Stimulated activated CD4-positive, alpha-beta T cell treated with anti-CD3 and anti-CD28 coated beads, Interleukin-15, amount 100 ng/mL, for 1 hour (primary cell): ENCODE measurements around the gene KLHL29.

Experiments
- DNase-seq, 2 donors: peaks; one replicate each; pipeline ENCODE4 v3.0.0-alpha.2; 2020; ENCODE audit warnings: low read depth in 1 of 2, low spot score in 1 of 2

Gene KLHL29

GRCh38 chr2:23669413-23670244 is 284.6 kb downstream of the KLHL29 start:
- DNase-seq: no peak

GRCh38 chr2:23670245-23670592 is 285.2 kb downstream of the KLHL29 start:
- DNase-seq: no peak

- no peak for DNase-seq
Observed at GRCh38 chr2:23673082-23673481, 288.1 kb downstream of the KLHL29 start.

- no peak for DNase-seq
Observed at GRCh38 chr2:23673830-23674679, 289.1 kb downstream of the KLHL29 start.

GRCh38 chr2:23675506-23675905 is 290.5 kb downstream of the KLHL29 start:
- no peak for DNase-seq

- no peak for DNase-seq
Observed at GRCh38 chr2:23677836-23678235, 292.9 kb downstream of the KLHL29 start.

GRCh38 chr2:23679044-23679443 is 294.1 kb downstream of the KLHL29 start:
- DNase-seq: no peak

- DNase-seq: no peak
Observed at GRCh38 chr2:23680951-23681350, 296.0 kb downstream of the KLHL29 start.

- no peak for DNase-seq
Observed at GRCh38 chr2:23681356-23682140, 296.6 kb downstream of the KLHL29 start.

GRCh38 chr2:23682481-23682880 is 297.5 kb downstream of the KLHL29 start:
- no peak for DNase-seq

- no peak for DNase-seq
Observed at GRCh38 chr2:23683001-23683400, 298.0 kb downstream of the KLHL29 start.

GRCh38 chr2:23684395-23685176 is 299.6 kb downstream of the KLHL29 start:
- DNase-seq: no peak

- no peak for DNase-seq
Observed at GRCh38 chr2:23685181-23685580, 300.2 kb downstream of the KLHL29 start.

GRCh38 chr2:23685706-23686105 is 300.7 kb downstream of the KLHL29 start:
- DNase-seq: no peak

GRCh38 chr2:23686405-23687029 is 301.5 kb downstream of the KLHL29 start:
- no peak for DNase-seq

- DNase-seq: no peak
Observed at GRCh38 chr2:23687214-23687613, 302.2 kb downstream of the KLHL29 start.

GRCh38 chr2:23687713-23688112 is 302.7 kb downstream of the KLHL29 start:
- DNase-seq: no peak

- no peak for DNase-seq
Observed at GRCh38 chr2:23688486-23689130, 303.6 kb downstream of the KLHL29 start.

GRCh38 chr2:23689131-23689700 is 304.2 kb downstream of the KLHL29 start:
- no peak for DNase-seq
